HG03520 (cell line): ENCODE results near the gene IYD.
A peak's percentile ranks its signal among the peaks of the same experiment; 100 is the strongest.

Experiments used
- ATAC-seq: cut with Tn5 transposase; IDR thresholded peaks from one replicate; pipeline ENCODE4 v1.9.1; 2021; ENCODE audit warnings: mild to moderate bottlenecking, moderate library complexity; ENCODE audit not compliant: unreplicated experiment

The IYD gene

DNA sequence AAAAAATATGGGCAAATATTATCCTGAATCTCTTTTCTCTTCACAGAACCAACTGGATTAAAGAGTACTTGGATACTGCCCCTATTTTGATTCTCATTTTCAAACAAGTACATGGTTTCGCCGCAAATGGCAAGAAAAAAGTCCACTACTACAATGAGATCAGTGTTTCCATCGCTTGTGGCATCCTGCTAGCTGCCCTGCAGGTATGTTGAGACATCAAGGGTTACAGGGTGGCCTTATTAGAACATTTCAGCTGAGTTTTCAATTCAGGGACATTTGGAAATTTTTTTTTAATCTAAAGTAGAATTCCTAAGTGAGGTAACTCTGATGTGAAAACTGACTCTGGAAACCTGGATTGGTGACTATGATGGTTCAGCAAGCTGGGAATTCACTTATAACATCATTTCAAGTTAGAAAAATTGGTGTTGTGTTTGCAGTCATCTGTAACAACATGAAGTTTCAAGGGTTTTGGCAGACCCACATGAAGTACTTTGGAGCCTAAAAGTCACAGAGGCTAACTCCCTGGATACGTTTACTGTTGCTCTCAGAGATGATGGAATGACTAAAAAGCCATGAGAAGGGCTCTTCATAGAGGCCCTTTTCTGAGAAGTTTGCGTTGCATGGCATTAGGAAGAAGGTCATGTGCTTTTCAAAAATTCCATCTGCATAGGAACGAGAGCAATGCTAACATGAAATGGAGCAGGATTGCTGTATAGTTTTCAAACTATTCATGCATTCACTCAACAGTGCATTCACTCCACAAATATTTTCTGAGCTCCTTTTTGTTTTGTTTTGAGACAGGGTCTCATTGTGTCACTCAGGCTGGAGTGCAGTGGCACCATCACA, 25.5 kb downstream of the IYD start:
- ATAC-seq: no peak

- no peak for ATAC-seq
These were observed 26.1 kb downstream of the IYD start for GRCh38 chr6:150394899-150395295.

- ATAC-seq: no peak
These were observed 26.7 kb downstream of the IYD start for GRCh38 chr6:150395388-150396009.

GRCh38 chr6:150403458-150404246, 34.8 kb downstream of the IYD start:
- ATAC-seq: no peak

DNA sequence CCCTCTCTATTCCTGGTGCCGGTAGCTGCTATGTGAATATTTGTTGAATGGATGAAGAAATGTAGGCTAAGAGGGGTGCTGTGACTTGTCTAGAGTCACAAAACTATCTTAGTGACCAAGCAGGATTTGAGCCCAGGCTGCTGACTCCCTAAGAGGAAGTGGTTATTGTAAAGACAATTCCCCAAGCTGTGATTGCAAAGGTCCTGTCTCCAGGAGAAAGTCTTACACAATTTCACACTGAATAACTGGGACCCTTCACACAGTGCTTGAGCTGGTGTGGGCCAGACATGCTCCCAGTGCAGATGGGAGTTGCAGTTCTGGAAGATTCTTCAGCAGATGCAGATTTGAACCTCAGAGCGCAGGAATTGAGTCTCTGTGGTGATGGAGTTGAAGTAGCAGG, 38.1 kb downstream of the IYD start:
- no peak for ATAC-seq

DNA sequence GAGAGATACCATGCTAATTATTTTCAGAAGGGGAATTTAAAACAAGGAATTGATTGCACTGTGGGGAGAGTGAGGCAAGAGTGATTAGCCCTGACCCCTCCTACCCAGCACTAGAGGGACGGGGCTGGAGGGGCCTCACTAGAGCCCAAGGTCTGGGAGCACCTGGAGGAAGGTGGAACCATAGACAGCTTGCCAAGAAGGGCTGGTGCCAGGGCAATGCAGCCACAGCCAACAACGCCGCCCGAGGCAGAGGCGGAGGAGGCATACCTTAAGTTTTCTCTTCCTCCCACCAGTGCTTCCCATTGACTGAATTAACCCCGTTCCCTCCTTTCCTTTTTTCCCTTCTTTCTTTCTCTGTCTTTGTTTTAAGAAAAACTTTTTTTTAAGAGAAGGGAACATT, 40.0 kb downstream of the IYD start:
- ATAC-seq: no peak

- no peak for ATAC-seq
These were observed 40.8 kb downstream of the IYD start for GRCh38 chr6:150409576-150410066.

- ATAC-seq: no peak
These were observed 41.6 kb downstream of the IYD start for GRCh38 chr6:150410399-150410798.

DNA sequence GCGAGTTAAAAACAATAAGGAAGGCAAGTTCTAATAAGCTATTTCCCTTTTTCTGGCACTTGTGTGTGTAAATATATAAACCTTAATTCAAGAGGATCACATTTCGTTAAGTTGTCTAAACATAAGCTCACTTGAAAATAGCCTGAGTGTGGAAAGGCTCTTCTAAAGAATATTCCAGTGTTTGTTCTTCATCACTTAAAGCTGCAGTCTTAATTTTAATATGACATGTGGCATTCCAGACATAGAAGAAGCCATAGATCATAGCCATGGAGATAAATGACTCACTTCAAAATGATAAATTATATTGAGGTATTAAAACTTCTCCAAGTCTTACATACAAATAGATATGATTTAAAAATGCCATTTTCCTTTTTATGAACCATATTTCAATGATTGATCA, 42.1 kb downstream of the IYD start:
- no peak for ATAC-seq

DNA sequence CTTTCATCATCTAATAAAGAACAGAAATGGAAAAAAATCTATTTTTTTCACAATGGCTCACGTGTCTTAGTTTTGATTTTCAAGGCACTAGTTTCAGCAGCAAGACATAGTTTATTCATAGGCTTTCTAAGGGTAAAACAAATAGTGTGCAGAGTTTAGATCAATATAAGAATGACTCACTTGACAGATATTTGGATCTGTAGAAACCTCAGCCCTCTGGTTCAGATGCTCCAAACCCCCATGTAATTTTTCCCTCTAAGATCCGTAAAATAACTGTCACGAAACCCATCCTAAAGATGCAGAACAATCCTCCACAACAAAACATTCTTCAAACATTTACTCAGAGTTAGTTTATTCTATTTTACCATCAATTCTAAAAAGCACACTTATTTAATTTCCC, 43.4 kb downstream of the IYD start:
- ATAC-seq: no peak

DNA sequence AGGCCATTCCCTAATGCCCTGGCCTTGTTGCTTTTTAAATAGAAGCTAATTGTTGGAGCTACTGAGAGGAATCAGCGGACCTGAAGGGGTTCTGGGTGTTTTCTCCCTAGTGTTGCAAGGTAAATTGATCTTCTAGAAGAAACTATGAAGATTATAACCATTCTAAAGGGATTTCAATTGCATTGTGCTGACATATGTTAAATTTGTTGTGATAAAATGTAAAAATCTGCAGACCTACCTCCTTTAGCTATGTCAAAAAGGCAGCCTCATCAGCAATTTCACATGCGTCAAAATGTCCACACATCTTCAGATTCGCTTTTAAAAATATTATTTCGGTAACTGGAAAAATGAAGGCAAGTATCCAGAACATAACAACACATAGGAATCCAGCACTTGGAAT, 44.4 kb downstream of the IYD start:
- no peak for ATAC-seq

DNA sequence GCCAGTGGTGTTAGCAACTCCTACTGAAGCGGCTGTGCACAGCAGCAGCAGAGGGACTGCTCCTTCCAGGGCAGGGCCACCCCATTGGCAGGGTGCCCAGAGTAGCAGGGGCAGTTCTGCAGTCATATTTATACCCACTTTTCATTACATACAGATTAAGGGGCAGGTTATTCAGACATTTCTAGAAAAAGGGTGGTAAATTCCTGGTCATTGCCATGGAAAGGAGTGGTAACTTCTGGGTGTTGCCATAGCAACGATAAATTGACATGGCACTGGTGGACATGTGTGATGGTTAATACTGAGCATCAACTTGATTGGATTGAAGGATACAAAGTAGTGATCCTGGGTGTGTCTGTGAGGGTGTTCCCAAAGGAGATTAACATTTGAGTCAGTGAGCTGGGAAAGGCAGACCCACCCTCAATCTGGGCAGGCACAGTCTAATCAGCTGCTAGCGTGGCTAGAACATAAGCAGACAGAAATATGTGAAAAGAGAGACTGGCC, 45.0 kb downstream of the IYD start:
- ATAC-seq: no peak

DNA sequence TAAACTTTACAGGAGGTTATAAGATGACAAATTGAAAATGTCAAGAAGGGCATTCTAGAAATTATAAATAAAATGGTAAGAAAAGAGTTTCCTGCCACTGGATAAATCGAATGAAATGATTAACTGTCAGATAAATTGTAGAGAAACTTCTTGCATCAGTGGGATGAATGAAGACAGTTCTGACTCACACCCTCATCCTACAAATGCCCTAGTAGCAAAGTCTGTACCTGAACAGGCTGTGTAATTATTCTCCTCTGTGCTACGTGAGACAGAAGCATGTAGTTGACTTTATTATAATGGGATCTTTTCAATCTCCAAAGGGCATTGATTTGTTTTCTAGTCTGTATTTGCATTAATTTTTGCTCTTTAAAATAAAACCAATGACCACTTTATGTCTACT, 47.3 kb downstream of the IYD start:
- no peak for ATAC-seq

DNA sequence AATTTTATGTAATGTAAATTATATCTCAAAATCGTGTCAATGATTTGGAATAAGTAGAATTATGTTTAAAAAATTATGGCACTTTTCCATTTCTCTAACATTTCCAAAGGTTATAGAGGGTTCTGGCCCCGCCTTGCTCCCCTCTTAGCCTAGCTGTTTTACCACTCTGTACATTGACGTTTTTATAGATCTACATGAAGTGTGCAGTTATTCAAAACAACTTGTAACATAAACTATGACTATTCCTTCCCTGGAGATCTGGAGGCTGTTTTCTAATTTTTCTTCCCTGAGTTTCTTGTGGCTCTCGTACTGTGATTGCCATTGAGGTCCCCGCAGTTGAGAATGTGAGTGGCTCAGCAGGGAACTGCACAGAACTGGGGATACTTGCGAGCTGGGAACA, 48.4 kb downstream of the IYD start:
- ATAC-seq: no peak

DNA sequence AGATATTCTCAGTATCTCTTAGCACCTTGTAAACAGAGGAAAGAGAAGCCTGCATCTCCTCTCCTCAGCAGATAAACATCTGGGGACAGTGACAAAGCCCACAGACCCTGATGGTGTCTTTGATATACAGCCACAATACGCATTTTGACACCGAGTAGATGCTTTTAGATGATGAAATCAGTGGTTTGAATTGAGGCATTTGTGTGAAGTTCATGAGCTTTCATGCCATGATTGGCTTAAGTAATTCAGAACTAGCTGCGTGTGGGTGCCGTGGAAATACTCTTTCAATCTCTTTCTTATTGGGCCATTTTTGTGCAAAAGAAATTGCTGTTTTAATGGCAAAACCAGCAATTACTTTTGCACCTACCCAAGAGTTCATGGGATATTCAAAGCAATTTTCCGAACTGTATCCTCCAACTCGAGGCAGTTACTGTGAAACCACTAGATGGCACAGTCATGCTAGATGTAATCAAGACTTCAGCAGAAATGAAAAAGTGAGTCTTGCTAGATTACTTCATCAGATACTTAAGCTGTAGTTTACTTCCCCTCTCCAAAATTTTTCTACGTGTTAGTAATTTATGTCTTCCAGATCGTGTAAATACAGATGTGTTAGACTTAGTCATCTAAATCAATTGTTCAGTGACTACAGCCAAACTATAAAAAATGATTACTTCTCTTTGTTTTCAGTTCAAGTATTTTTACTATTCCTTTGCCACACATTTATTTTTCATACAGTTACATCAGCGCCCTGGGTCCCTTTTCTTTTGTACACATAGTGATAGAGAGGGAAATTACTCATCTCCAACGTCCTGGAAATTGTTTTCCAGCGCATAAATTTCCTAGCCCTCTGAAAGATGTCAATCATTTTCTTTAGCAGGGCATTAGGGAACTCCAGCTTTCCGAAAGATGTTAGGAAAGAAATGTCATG, 49.4 kb downstream of the IYD start:
- ATAC-seq: peak; percentile 67

DNA sequence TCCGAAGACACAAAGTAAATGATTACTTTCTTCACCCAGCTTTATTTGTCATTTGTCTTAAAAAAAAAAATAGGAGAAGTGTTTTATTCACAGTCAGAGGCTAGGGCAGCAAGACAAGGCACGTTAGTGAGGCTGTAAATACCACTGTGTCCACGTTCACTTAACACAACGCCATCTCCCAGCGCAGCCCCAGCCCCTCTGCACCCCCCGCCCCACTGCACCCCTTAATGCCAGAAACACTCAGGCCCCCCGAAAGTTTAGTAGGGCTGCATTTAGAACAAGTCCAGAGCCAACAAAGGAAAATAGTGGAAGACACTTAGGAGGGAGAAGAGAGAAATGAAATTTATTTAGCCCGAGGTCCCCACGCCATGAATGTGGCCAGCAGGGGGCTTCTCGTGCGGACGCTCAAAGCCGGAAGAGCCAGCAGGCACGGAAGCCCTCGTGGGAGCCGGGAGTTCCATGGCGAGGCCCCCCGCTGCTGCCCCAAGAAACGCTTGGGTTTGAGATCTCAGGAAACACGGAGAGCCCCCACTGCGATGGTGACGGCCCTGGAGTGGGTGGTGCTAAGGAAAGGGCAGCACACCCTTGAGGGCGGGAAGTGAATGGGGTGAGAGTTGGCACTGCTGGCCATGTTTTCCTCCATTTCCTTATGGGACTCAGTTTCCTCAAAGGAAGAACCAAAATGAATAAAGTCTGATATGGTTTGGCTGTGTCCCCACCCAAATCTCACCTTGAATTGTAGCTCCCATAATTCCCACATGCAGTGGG, 50.2 kb downstream of the IYD start:
- ATAC-seq: no peak

GRCh38 chr6:150420428-150420827, 51.6 kb downstream of the IYD start:
- ATAC-seq: no peak

DNA sequence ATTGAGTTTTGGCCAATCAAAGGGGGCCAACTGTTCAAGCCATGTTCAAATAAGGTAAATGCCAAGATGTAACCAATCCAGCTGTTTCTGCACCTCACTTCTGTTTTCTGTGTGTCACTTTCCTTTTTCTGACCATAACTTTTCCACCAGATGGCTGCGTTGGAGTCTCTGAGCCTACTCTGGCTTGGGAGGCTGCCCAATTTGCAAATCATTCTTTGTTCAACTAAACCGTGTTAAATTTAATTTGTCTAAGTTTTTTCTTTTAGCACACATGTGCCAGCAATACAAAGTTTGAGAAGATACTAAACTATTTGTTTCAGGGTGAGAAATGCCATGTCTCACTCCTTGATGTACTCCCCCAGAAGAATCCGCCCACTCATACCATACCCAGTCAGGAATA, 52.1 kb downstream of the IYD start:
- ATAC-seq: no peak

DNA sequence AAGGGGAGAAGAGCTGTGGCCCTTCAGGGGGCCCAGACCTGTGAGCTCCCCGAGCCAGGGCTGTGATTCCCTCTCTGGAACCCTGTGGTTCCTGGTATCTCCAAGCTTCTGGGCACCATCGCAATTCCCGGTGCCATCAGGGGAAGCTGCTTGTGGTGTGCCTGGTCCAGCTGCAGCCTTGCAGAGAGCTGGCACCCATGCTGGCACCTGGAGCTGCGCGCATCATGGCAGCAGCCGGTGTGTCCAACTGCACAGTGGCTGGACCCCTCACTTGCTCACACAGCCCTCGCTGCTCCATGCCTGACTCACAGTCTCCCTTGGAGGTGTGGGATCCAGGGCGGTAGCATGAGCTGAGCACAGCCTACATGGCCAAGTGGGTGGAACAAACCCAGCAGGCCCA, 56.7 kb downstream of the IYD start:
- ATAC-seq: no peak

- no peak for ATAC-seq
These were observed 57.4 kb downstream of the IYD start for GRCh38 chr6:150426198-150426597.
